Panc1 (cell line): ENCODE measurements around the gene LRRC42.

Experiments
- CTCF ChIP-seq: fragments of 450-650 bp; IDR thresholded peaks from 2 replicates; pipeline ENCODE4 v1.5.1; 2017; ENCODE audit warnings: mild to moderate bottlenecking
- SIN3A ChIP-seq: IDR thresholded peaks from 2 replicates; pipeline ENCODE4 v1.6.1; 2012; ENCODE audit warnings: low read depth, mild to moderate bottlenecking, low read length, moderate library complexity, borderline replicate concordance; ENCODE audit not compliant: insufficient read depth

- TF ChIP-seq CTCF (no peak), SIN3A (no peak)
These were observed 53.8 kb downstream of the LRRC42 start for GRCh38 chr1:53999920-54000319.
